RWPE1 (cell line): ENCODE measurements around the gene ZNF425.
"Not testable (repeated sequence)": the region's sequence is repeated elsewhere in the genome, so short reads cannot be mapped to it uniquely, and the experiment has no call there.

Source experiments
- CTCF ChIA-PET: fragments of 350-600 bp; sonication (Branson Sonifier 250); formaldehyde crosslinking; extraction: SDS; loops from one replicate; lab custom pipeline; 2021; lab: Yijun Ruan, JAX
- POLR2A ChIA-PET: fragments of 400-600 bp; formaldehyde crosslinking; extraction: SDS; loops from one replicate; lab custom pipeline; 2020; ENCODE audit warnings: antibody characterized with exemption; ENCODE audit not compliant: low non-redundant PET; lab: Yijun Ruan, JAX
- DNase-seq: peaks from one replicate; pipeline ENCODE4 v3.0.0; 2012; ENCODE audit warnings: low spot score
- H3K27ac ChIP-seq: fragments of 450-650 bp; 2 replicates; pipeline ENCODE4 v1.5.1; 2017
- CTCF ChIP-seq: fragments of 450-650 bp; conservative IDR thresholded peaks from 2 replicates; pipeline ENCODE4 v1.5.1; 2017; ENCODE audit warnings: low read depth, mild to moderate bottlenecking

ZNF425 gene

GRCh38 chr7:149147752-149148653 lies 21.9 kb upstream of the ZNF425 start:
- H3K27ac ChIP-seq = peak overlapping the region; percentile 84
- ChIA-PET POLR2A (interaction anchor here (1.0 kb wide), 1 partner anchor 11 kb away, joined by 3 read pairs; no protein-coding TSS in a partner anchor), CTCF (interaction anchor here (0.5 to 2.9 kb wide), 2 partner anchors 22 to 81 kb away, joined by 3 to 19 read pairs; partner anchors contain the start of gene ZNF425)
- DNase-seq = peak; percentile 46
- TF ChIP-seq CTCF = no peak

- ChIA-PET POLR2A (interaction anchor here (0.5 to 1.0 kb wide), 2 partner anchors 8 to 11 kb away, joined by 3 to 4 read pairs; no protein-coding TSS in a partner anchor), CTCF (interaction anchor here (0.5 to 2.9 kb wide), 3 partner anchors 21 to 1698 kb away, joined by 3 to 19 read pairs (median 3); partner anchors contain the start of gene ZNF425)
- H3K27ac ChIP-seq = peak within 1 kb of the TSS; percentile 84
- peak; percentile 99 for TF ChIP-seq CTCF
- peak; percentile 83 for DNase-seq
Measured at GRCh38 chr7:149147072-149147751, 21.1 kb upstream of the ZNF425 start, which contains the start of gene ZNF398. ZNF398 (plus strand) TSS chr7:149147453; CDS start chr7:149147743, 290 bp downstream.

GRCh38 chr7:149145031-149145845 lies 19.1 kb upstream of the ZNF425 start:
- peak overlapping the region; percentile 73 for H3K27ac ChIP-seq
- peak; percentile 81 for DNase-seq
- POLR2A ChIA-PET = no interaction called here
- TF ChIP-seq CTCF = no peak
- CTCF ChIA-PET = no interaction called here

- DNase-seq, POLR2A ChIA-PET, CTCF ChIA-PET: not testable (repeated sequence)
- peak overlapping the region; percentile 73 for H3K27ac ChIP-seq
Measured at GRCh38 chr7:149144436-149144922, 18.4 kb upstream of the ZNF425 start.

GRCh38 chr7:149141893-149142292 lies 15.8 kb upstream of the ZNF425 start:
- no peak for DNase-seq
- ChIA-PET POLR2A (no interaction called here), CTCF (interaction anchor here (0.7 kb wide), 1 partner anchor 399 kb away, joined by 4 read pairs; no protein-coding TSS in a partner anchor)
- no peak for TF ChIP-seq CTCF
- no peak overlapping the region for H3K27ac ChIP-seq

- POLR2A ChIA-PET = no interaction called here
- TF ChIP-seq CTCF = no peak
- CTCF ChIA-PET = interaction anchor here (0.6 to 0.7 kb wide), 2 partner anchors 15 to 121 kb away, joined by 3 read pairs; partner anchors contain the start of gene ZNF783
- H3K27ac ChIP-seq = peak overlapping the region; percentile 15
- DNase-seq = no peak
Measured at GRCh38 chr7:149140831-149141230, 14.7 kb upstream of the ZNF425 start.
